K562 (cell line): ENCODE data around the gene ALX3. TPM values are rescaled to one million over a fixed set of nuclear protein-coding genes. Genes with fewer than 3 reads are reported as not detected.

ENCODE experiments used
- ATAC-seq: fragments of 200-7000 bp; cut with Tn5 transposase; 3 replicates; pipeline ENCODE4 v1.9.1; 2020; ENCODE audit warnings: moderate library complexity
- BruUV-seq: library from RNA; stranded (reverse); fragments of 400-500 nt; replicated peaks from 2 replicates; lab custom pipeline; 2021; lab: Mats Ljungman, UMichigan
- CTCF ChIA-PET: fragments of 300-600 bp; formaldehyde crosslinking; extraction: SDS; loops from one replicate; lab custom pipeline; 2021; ENCODE audit warnings: low intra/inter-chr PET ratio; lab: Yijun Ruan, JAX
- POLR2A ChIA-PET: fragments of 300-600, 350-650 bp; sonication (Branson Sonifier 250); formaldehyde crosslinking; extraction: SDS; loops from one replicate; lab custom pipeline; 2021; ENCODE audit warnings: antibody characterized with exemption, inconsistent platforms; lab: Yijun Ruan, JAX
- DNase-seq, 4 experiments: peaks; one replicate each; pipeline versions ENCODE4 v3.0.0 to v3.0.0-alpha.2; 2011 to 2018; ENCODE audit warnings: low spot score in 3 of 4, mixed read lengths in 3 of 4; ENCODE audit errors: extremely low read depth in 1 of 4
- FAIRE-seq: peaks from 2 replicates; lab custom pipeline; 2011; peaks lifted over from hg19 to GRCh38; lab: Jason Lieb, UNC
- H2AFZ ChIP-seq: 2 replicates; pipeline ENCODE4 v1.6.0; 2011; ENCODE audit warnings: low read depth, low read length, control low read depth, inconsistent platforms
- H3K27ac ChIP-seq: fragments of 200-600 bp; 3 replicates; pipeline ENCODE4 v1.8.0; 2011; ENCODE audit warnings: low read depth, mild to moderate bottlenecking, control low read depth, inconsistent platforms, low read length, moderate library complexity, mixed read lengths; ENCODE audit errors: extremely low read depth
- H3K27me3 ChIP-seq, 2 experiments: fragments of 300-600 bp in 1 of 2; 2 replicates in 1 of 2; 3 replicates in 1 of 2; pipeline versions ENCODE4 v1.6.0 to v1.8.0; 2011; ENCODE audit warnings: inconsistent platforms in 2 of 2, low read length in 2 of 2, mild to moderate bottlenecking in 1 of 2, mixed read lengths in 1 of 2, moderate library complexity in 1 of 2; ENCODE audit not compliant: control insufficient read depth in 2 of 2, insufficient read depth in 2 of 2
- H3K36me3 ChIP-seq: fragments of 300-600 bp; 3 replicates; pipeline ENCODE4 v1.8.0; 2011; ENCODE audit warnings: mild to moderate bottlenecking, low read length, inconsistent platforms; ENCODE audit not compliant: control insufficient read depth, insufficient read depth
- H3K4me1 ChIP-seq, 2 experiments: fragments of 200-600 bp in 1 of 2; replicated peaks in 1 of 2; 2 replicates in 1 of 2; 3 replicates in 1 of 2; pipeline versions ENCODE4 v1.5.1 to v1.8.0; 2011; ENCODE audit warnings: inconsistent platforms in 2 of 2, low read length in 2 of 2, mild to moderate bottlenecking in 1 of 2, mixed read lengths in 1 of 2, moderate library complexity in 1 of 2; ENCODE audit not compliant: control insufficient read depth in 2 of 2, insufficient read depth in 2 of 2
- H3K4me2 ChIP-seq: 2 replicates; pipeline ENCODE4 v1.6.1; 2011; ENCODE audit warnings: low read length, control low read depth, inconsistent platforms, mixed read lengths; ENCODE audit not compliant: insufficient read depth
- H3K4me3 ChIP-seq: fragments of 200-600 bp; sonication (generic), shearing (Covaris generic); 2 replicates; pipeline ENCODE4 v1.5.1; 2016; ENCODE audit warnings: control low read depth, inconsistent platforms
- H3K79me2 ChIP-seq: fragments of 200-600 bp; 3 replicates; pipeline ENCODE4 v1.8.0; 2011; ENCODE audit warnings: low read length, inconsistent platforms; ENCODE audit not compliant: control insufficient read depth, insufficient read depth
- H3K9ac ChIP-seq, 2 experiments: 2 replicates each; pipeline versions ENCODE4 v1.6.0 to v1.6.1; 2011; ENCODE audit warnings: low read depth in 2 of 2, low read length in 2 of 2, control low read depth in 1 of 2, inconsistent platforms in 1 of 2, mild to moderate bottlenecking in 1 of 2, mixed read lengths in 1 of 2; ENCODE audit not compliant: insufficient read depth in 1 of 2
- H3K9me1 ChIP-seq: one replicate; pipeline ENCODE4 v1.6.0; 2011; ENCODE audit warnings: inconsistent platforms, mild to moderate bottlenecking, low read length, moderate library complexity; ENCODE audit not compliant: control insufficient read depth, insufficient read depth
- H3K9me3 ChIP-seq: replicated peaks from 2 replicates; pipeline ENCODE4 v1.5.1; 2011; ENCODE audit warnings: low read depth, low read length, inconsistent platforms; ENCODE audit not compliant: control insufficient read depth, insufficient read depth
- H4K20me1 ChIP-seq: replicated peaks from 2 replicates; pipeline ENCODE4 v1.6.1; 2011; ENCODE audit warnings: low read length, inconsistent platforms, mixed read lengths; ENCODE audit not compliant: control insufficient read depth, insufficient read depth
- ETV5 ChIP-seq: sonication (generic); formaldehyde crosslinking; IDR thresholded peaks from 2 replicates; pipeline ENCODE4 v1.4.0; 2020; ENCODE audit warnings: low read depth, mild to moderate bottlenecking, missing genetic modification reagents
- GABPB2 ChIP-seq: fragments of 250-450 bp; sonication (Bioruptor Pico); conservative IDR thresholded peaks from 2 replicates; pipeline ENCODE4 v1.5.1; 2021; ENCODE audit warnings: mild to moderate bottlenecking
- JUNB ChIP-seq: fragments of 450-650 bp; formaldehyde crosslinking; conservative IDR thresholded peaks from 2 replicates; pipeline ENCODE4 v1.4.0; 2020; ENCODE audit warnings: mild to moderate bottlenecking
- ZZZ3 ChIP-seq: fragments of 450-650 bp; IDR thresholded peaks from 2 replicates; pipeline ENCODE4 v1.6.1; 2016; ENCODE audit warnings: antibody characterized with exemption, mild to moderate bottlenecking, moderate library complexity
- WGBS: fragments of 100-300 bp; shearing (Covaris generic); methylation state at CpG from one replicate; pipeline ENCODE4 v1.1.6; 2016; ENCODE audit warnings: low coverage, mixed read lengths; ENCODE audit not compliant: insufficient coverage; ENCODE audit errors: missing lambda C conversion rate; 5-methylcytosine and 5-hydroxymethylcytosine counted together
- in situ Hi-C: fragments of 300-500 bp; cut with MboI; formaldehyde crosslinking; loops from 4 replicates; pipeline ENCODE4 v1.15.0; 2018; ENCODE audit warnings: inconsistent platforms, mixed read lengths
- intact Hi-C: fragments of 100-400 bp; cut with micrococcal nuclease; formaldehyde crosslinking; loops from 2 replicates; pipeline ENCODE4 v1.14.2; 2022
- polyA plus RNA-seq, 8 experiments: library from polyadenylated mRNA; depleted of rRNA in 4 of 8; stranded (reverse) in 5 of 8; unstranded in 3 of 8; fragments of >200 nt; fragmentation: Nextera tagmentation in 2 of 8; fragmentation: Illumina TruSeq in 1 of 8; extraction: Ambion mirVana in 2 of 8; extraction: Trizol in 1 of 8; gene quantifications; 2 replicates each; pipeline versions ENCODE4 v1.2.1 to v1.2.3, GENCODE V29; 2011 to 2014; ENCODE audit warnings: inconsistent platforms in 1 of 8, missing spikeins in 1 of 8
- total RNA-seq, 7 experiments: library from RNA; depleted of rRNA in 6 of 7; stranded (reverse); fragments of >200 nt in 6 of 7; fragmentation: Illumina TruSeq in 2 of 7; extraction: Trizol in 2 of 7; gene quantifications; 2 replicates each; pipeline versions ENCODE4 v1.2.1 to v1.2.3, GENCODE V29; 2011 to 2021; ENCODE audit warnings: low replicate concordance in 1 of 7
- TF ChIP-seq, protein P1 (sequence below): fragments of 450-650 bp; IDR thresholded peaks from 2 replicates; pipeline ENCODE4 v1.6.1; 2016; ENCODE audit warnings: low read depth
- TF ChIP-seq, protein P2 (sequence below): sonication (generic); formaldehyde crosslinking; IDR thresholded peaks from 2 replicates; pipeline ENCODE4 v1.8.1; 2023; ENCODE audit warnings: mild to moderate bottlenecking, missing genetic modification reagents, moderate library complexity
- TF ChIP-seq, protein P3 (sequence below): conservative IDR thresholded peaks from 2 replicates; pipeline ENCODE4 v1.6.1; 2011; ENCODE audit warnings: low read depth, mild to moderate bottlenecking, low read length; ENCODE audit not compliant: control insufficient read depth

ALX3 gene
- total and polyA plus RNA-seq, 9 of the 15 experiments (the other 6 are each of a cell fraction or from before 2014, with no cell fraction given): not detected

GRCh38 chr1:110048923-110049601, 21.4 kb downstream of the ALX3 start:
- peaks cover 97% of the 10 kb centered on the region for H3K36me3 ChIP-seq

More at GRCh38 chr1:110048923-110049601, 21.4 kb downstream of the ALX3 start:
- no peak for FAIRE-seq
- Histone ChIP-seq H3K4me1 (no peaks in the 10 kb centered on the region), H3K9ac (no peak overlapping the region), H2AFZ (no peak overlapping the region), H3K4me2 (no peak overlapping the region), H3K4me3 (no peak overlapping the region), H3K27me3 (no peaks in the 10 kb centered on the region), H3K9me1 (no peaks in the 10 kb centered on the region), H3K27ac (no peak overlapping the region), H3K9me3 (no peaks in the 10 kb centered on the region), H3K79me2 (no peaks in the 10 kb centered on the region), H4K20me1 (peaks cover 6% of the 10 kb centered on the region)
- TF ChIP-seq ZZZ3 (no peak), GABPB2 (no peak), JUNB (CRISPR knock-in tag) (no peak), ETV5 (CRISPR knock-in tag) (no peak)
- TF ChIP-seq, protein P1, sequence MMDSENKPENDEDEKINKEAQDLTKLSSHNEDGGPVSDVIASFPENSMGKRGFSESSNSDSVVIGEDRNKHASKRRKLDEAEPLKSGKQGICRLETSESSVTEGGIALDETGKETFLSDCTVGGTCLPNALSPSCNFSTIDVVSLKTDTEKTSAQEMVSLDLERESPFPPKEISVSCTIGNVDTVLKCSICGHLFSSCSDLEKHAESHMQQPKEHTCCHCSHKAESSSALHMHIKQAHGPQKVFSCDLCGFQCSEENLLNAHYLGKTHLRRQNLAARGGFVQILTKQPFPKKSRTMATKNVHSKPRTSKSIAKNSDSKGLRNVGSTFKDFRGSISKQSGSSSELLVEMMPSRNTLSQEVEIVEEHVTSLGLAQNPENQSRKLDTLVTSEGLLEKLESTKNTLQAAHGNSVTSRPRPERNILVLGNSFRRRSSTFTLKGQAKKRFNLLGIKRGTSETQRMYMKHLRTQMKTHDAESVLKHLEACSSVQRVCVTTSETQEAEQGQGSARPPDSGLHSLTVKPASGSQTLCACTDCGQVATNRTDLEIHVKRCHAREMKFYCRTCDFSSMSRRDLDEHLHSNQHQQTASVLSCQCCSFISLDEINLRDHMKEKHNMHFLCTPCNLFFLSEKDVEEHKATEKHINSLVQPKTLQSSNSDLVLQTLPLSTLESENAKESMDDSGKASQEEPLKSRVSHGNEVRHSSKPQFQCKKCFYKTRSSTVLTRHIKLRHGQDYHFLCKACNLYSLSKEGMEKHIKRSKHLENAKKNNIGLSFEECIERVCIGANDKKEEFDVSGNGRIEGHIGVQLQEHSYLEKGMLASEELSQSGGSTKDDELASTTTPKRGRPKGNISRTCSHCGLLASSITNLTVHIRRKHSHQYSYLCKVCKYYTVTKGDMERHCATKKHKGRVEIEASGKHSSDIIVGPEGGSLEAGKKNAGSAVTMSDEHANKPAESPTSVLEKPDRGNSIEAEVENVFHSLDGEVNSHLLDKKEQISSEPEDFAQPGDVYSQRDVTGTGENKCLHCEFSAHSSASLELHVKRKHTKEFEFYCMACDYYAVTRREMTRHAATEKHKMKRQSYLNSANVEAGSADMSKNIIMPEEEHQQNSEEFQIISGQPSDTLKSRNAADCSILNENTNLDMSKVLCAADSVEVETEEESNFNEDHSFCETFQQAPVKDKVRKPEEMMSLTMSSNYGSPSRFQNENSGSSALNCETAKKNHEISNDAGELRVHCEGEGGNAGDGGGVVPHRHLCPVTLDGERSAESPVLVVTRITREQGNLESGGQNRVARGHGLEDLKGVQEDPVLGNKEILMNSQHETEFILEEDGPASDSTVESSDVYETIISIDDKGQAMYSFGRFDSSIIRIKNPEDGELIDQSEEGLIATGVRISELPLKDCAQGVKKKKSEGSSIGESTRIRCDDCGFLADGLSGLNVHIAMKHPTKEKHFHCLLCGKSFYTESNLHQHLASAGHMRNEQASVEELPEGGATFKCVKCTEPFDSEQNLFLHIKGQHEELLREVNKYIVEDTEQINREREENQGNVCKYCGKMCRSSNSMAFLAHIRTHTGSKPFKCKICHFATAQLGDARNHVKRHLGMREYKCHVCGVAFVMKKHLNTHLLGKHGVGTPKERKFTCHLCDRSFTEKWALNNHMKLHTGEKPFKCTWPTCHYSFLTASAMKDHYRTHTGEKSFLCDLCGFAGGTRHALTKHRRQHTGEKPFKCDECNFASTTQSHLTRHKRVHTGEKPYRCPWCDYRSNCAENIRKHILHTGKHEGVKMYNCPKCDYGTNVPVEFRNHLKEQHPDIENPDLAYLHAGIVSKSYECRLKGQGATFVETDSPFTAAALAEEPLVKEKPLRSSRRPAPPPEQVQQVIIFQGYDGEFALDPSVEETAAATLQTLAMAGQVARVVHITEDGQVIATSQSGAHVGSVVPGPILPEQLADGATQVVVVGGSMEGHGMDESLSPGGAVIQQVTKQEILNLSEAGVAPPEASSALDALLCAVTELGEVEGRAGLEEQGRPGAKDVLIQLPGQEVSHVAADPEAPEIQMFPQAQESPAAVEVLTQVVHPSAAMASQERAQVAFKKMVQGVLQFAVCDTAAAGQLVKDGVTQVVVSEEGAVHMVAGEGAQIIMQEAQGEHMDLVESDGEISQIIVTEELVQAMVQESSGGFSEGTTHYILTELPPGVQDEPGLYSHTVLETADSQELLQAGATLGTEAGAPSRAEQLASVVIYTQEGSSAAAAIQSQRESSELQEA: no peak
- TF ChIP-seq, protein P2, sequence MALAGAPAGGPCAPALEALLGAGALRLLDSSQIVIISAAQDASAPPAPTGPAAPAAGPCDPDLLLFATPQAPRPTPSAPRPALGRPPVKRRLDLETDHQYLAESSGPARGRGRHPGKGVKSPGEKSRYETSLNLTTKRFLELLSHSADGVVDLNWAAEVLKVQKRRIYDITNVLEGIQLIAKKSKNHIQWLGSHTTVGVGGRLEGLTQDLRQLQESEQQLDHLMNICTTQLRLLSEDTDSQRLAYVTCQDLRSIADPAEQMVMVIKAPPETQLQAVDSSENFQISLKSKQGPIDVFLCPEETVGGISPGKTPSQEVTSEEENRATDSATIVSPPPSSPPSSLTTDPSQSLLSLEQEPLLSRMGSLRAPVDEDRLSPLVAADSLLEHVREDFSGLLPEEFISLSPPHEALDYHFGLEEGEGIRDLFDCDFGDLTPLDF (CRISPR knock-in tag): no peak
- TF ChIP-seq, protein P3, sequence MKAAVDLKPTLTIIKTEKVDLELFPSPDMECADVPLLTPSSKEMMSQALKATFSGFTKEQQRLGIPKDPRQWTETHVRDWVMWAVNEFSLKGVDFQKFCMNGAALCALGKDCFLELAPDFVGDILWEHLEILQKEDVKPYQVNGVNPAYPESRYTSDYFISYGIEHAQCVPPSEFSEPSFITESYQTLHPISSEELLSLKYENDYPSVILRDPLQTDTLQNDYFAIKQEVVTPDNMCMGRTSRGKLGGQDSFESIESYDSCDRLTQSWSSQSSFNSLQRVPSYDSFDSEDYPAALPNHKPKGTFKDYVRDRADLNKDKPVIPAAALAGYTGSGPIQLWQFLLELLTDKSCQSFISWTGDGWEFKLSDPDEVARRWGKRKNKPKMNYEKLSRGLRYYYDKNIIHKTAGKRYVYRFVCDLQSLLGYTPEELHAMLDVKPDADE: no peak
- in situ Hi-C loops: no loop called here
- ATAC-seq: no peak
- WGBS: 89% methylated on average over 7 of the region's 9 CpGs
- ChIA-PET CTCF (no interaction called here), POLR2A (interaction anchor here (0.8 to 18.1 kb wide), 4 partner anchors 8 to 289 kb away, joined by 3 to 200 read pairs (median 3); partner anchors contain the start of gene STRIP1)
- no peak for DNase-seq
- BruUV-seq: no TSS peak
- intact Hi-C loops: no loop called here
